ENCODE measurements around the gene SHH.

DNA sequence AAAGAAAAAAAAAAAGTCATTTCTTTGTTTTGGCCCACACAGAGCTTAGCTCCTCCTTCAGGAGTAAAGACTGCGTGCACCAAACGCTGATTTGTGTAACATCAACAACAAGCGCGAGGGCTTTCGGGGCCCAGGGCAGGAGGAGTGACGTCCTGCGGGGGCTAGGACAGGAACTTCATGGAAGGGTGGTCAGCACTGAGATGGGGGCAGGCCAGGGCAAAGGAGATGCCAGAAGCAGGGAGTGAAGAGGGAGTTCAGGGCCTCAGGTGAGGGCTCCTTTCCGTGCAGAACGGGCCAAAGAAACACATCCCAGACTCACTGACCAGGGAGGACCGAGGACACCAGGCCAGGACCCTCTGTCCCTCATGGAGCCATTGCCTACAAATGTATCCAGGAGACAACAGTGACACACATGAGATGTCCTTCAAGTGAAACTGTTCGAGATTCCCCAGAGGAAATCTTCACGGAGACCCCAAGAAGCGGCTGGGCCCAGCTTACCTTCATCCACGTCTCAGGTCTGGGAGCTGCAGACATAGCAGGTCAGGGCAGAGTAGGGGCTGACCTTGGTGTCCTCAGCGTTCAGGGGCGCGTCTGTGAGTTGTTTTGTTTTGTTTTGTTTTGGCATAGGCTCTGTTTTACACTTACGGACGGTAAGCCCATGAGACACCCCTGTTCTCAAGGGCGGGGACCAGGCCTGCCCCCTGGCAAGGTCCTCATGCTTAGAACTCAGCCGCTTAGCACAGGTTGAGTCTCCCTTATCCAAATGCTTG lies 30.4 kb upstream of the SHH start:
- no peak for TF ChIP-seq CTCF (optimal IDR thresholded peaks at IDR 0.05 in 1 of 3, IDR thresholded peaks at IDR 0.05 in 1 of 3, conservative IDR thresholded peaks at IDR 0.05 in 1 of 3; ENCODE audit: extremely low read depth in 1 of 3, insufficient read depth in 2 of 3, low read length in 3 of 3)
- TF ChIP-seq EZH2 (IDR thresholded peaks at IDR 0.05; ENCODE audit: low read length), result no peak
